Suprapubic skin (tissue), 3 donors: ENCODE measurements around the gene PTOV1.

Experiments
- EP300 ChIP-seq: sonication (generic); formaldehyde crosslinking; IDR thresholded peaks from one replicate; pipeline ENCODE4 v1.6.1; 2017; ENCODE audit warnings: antibody characterized with exemption
- TF ChIP-seq, protein P1 (sequence below), 2 donors: fragments of 200-600 bp in 1 of 2; fragments of 450-650 bp in 1 of 2; sonication (generic) in 1 of 2; IDR thresholded peaks; one replicate each; pipeline ENCODE4 v1.5.1; 2016 to 2019; ENCODE audit warnings: antibody characterized with exemption in 2 of 2, mild to moderate bottlenecking in 1 of 2, moderate library complexity in 1 of 2

DNA sequence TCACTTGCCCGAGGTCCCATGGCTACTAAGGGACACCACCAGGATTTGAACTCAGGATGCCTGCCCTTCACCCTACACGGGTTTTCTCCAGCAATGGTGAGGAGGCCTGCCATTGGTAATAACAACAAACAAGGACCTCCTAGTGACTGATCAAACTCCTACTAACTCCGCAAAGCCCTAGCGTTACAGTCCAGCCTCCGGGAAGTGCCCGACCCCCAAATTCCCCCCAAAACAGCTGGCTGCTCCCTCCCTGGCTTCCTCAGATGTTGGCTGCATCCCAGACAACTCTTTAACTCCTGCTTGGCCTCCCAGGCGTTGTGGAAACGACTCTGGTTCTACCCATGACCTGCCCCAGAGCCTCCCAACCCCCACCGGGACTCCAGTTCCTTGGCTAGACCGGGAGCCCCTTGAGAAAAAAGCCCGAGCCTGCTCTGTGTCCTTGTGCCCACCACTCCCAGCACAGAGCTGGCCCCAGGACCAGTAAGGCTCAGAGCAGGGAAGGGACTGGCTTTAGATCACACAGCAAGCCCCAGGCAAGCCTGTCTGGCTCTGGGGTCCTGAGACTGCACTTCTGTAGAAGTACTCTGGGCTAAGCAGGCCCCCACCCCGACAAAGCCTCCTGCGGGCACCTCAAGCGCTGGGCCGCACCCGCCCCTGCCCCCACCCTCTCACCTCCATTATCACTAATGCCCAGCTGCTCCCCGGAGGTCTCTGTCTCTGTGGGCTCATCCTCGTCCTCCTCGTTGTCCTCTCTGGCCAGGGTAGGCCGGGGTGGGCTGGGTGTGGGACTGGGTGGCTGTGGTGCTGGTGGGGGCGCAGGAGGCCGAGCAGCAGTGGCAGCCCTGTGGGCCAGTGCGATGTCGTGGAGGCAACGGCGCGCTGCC is 21.5 kb downstream of the PTOV1 start:
- TF ChIP-seq EP300: no peak
- TF ChIP-seq, protein P1, sequence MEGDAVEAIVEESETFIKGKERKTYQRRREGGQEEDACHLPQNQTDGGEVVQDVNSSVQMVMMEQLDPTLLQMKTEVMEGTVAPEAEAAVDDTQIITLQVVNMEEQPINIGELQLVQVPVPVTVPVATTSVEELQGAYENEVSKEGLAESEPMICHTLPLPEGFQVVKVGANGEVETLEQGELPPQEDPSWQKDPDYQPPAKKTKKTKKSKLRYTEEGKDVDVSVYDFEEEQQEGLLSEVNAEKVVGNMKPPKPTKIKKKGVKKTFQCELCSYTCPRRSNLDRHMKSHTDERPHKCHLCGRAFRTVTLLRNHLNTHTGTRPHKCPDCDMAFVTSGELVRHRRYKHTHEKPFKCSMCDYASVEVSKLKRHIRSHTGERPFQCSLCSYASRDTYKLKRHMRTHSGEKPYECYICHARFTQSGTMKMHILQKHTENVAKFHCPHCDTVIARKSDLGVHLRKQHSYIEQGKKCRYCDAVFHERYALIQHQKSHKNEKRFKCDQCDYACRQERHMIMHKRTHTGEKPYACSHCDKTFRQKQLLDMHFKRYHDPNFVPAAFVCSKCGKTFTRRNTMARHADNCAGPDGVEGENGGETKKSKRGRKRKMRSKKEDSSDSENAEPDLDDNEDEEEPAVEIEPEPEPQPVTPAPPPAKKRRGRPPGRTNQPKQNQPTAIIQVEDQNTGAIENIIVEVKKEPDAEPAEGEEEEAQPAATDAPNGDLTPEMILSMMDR (IDR thresholded peaks at IDR 0.05): no peak
